GM12878 (cell line): Measurements from ENCODE around the gene LRP8.

Experiments
- CBX5 ChIP-seq: sonication (generic); IDR thresholded peaks from 2 replicates; pipeline ENCODE4 v1.6.1; 2016; ENCODE audit warnings: low read depth, moderate library complexity, mild to moderate bottlenecking, inconsistent platforms
- CHD1 ChIP-seq: IDR thresholded peaks from 2 replicates; pipeline ENCODE4 v1.6.1; 2012; ENCODE audit warnings: low read depth, low read length, improper control_type of control experiment
- CTCF ChIP-seq, 3 experiments: IDR thresholded peaks in 2 of 3; conservative IDR thresholded peaks in 1 of 3; 2 replicates each; pipeline ENCODE4 v1.5.1; 2011; ENCODE audit warnings: low read depth in 3 of 3, low read length in 3 of 3, mild to moderate bottlenecking in 3 of 3, control low read depth in 2 of 3, moderate library complexity in 2 of 3, inconsistent platforms in 1 of 3, mixed read lengths in 1 of 3; ENCODE audit not compliant: control insufficient read depth in 2 of 3, insufficient read depth in 1 of 3; ENCODE audit errors: extremely low read depth in 1 of 3
- GATAD2B ChIP-seq: fragments of 450-650 bp; conservative IDR thresholded peaks from 2 replicates; pipeline ENCODE4 v1.6.1; 2017; ENCODE audit warnings: low read depth, mild to moderate bottlenecking, moderate library complexity
- TF ChIP-seq, protein P1 (sequence below): fragments of 450-650 bp; IDR thresholded peaks from 2 replicates; pipeline ENCODE4 v1.6.1; 2018; ENCODE audit warnings: borderline replicate concordance, mild to moderate bottlenecking; ENCODE audit not compliant: partially characterized antibody

- no peak for TF ChIP-seq CHD1
- TF ChIP-seq CTCF (IDR thresholded peaks at IDR 0.05 in 2 of 3, conservative IDR thresholded peaks at IDR 0.05 in 1 of 3; ENCODE audit: control insufficient read depth in 2 of 3, extremely low read depth in 1 of 3, insufficient read depth in 1 of 3, low read depth in 3 of 3, low read length in 3 of 3): no peak
- TF ChIP-seq, protein P1, sequence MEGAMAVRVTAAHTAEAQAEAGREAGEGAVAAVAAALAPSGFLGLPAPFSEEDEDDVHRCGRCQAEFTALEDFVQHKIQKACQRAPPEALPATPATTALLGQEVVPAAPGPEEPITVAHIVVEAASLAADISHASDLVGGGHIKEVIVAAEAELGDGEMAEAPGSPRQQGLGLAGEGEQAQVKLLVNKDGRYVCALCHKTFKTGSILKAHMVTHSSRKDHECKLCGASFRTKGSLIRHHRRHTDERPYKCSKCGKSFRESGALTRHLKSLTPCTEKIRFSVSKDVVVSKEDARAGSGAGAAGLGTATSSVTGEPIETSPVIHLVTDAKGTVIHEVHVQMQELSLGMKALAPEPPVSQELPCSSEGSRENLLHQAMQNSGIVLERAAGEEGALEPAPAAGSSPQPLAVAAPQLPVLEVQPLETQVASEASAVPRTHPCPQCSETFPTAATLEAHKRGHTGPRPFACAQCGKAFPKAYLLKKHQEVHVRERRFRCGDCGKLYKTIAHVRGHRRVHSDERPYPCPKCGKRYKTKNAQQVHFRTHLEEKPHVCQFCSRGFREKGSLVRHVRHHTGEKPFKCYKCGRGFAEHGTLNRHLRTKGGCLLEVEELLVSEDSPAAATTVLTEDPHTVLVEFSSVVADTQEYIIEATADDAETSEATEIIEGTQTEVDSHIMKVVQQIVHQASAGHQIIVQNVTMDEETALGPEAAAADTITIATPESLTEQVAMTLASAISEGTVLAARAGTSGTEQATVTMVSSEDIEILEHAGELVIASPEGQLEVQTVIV: no peak
- no peak for TF ChIP-seq CBX5
- no peak; the same call in 1 of the 2 replicates for TF ChIP-seq GATAD2B
Observed at GRCh38 chr1:53238197-53239155, 89.4 kb downstream of the LRP8 start, which contains the start of gene MAGOH.
